Transverse colon (tissue), 4 donors: ENCODE results near the gene TOGARAM2. TPM values are rescaled to one million over a fixed set of nuclear protein-coding genes. Genes with fewer than 3 reads are reported as not detected.

Experiments
- DNase-seq: peaks from one replicate; pipeline ENCODE4 v3.0.0-alpha.2; 2019
- H3K27ac ChIP-seq, 4 donors: fragments of 200-600 bp; sonication (generic); 2 replicates each; pipeline ENCODE4 v1.5.1; 2016 to 2018; ENCODE audit warnings: inconsistent platforms in 4 of 4
- H3K27me3 ChIP-seq: fragments of 200-600 bp; sonication (generic); 2 replicates; pipeline ENCODE4 v1.5.1; 2017; ENCODE audit warnings: inconsistent platforms
- H3K36me3 ChIP-seq, 4 donors: fragments of 200-600 bp; sonication (generic); 2 replicates each; pipeline ENCODE4 v1.5.1; 2017 to 2019; ENCODE audit warnings: inconsistent platforms in 4 of 4
- H3K4me1 ChIP-seq, 4 donors: fragments of 200-600 bp; sonication (generic); 2 replicates each; pipeline ENCODE4 v1.5.1; 2017 to 2020; ENCODE audit warnings: inconsistent platforms in 4 of 4
- H3K4me3 ChIP-seq, 4 donors: fragments of 200-600 bp; sonication (generic); 1 replicate in 1 of 4; 2 replicates in 3 of 4; pipeline versions ENCODE4 v1.5.1 to v1.6.1; 2017 to 2019; ENCODE audit warnings: inconsistent platforms in 4 of 4
- H3K9me3 ChIP-seq, 2 donors: fragments of 200-600 bp; sonication (generic); 2 replicates each; pipeline ENCODE4 v1.5.1; 2017 to 2019; ENCODE audit warnings: inconsistent platforms in 2 of 2
- EP300 ChIP-seq: sonication (generic); formaldehyde crosslinking; IDR thresholded peaks from one replicate; pipeline ENCODE4 v1.6.1; 2017; ENCODE audit warnings: antibody characterized with exemption, low read depth
- POLR2A ChIP-seq: fragments of 450-650 bp; IDR thresholded peaks from one replicate; pipeline ENCODE4 v1.6.1; 2016; ENCODE audit warnings: antibody characterized with exemption, mild to moderate bottlenecking, moderate library complexity
- POLR2AphosphoS5 ChIP-seq, 3 donors: sonication (generic); formaldehyde crosslinking; IDR thresholded peaks; one replicate each; pipeline ENCODE4 v1.6.1; 2016; ENCODE audit warnings: antibody characterized with exemption in 3 of 3
- WGBS, 2 donors: methylation state at CpG; one replicate each; pipeline ENCODE4 v1.1.5; 2018; ENCODE audit warnings: low coverage in 1 of 2; 5-methylcytosine and 5-hydroxymethylcytosine counted together
- in situ Hi-C, 4 donors: fragments of 200-750 bp; cut with MboI; loops; one replicate each; pipeline versions ENCODE4 v1.15.0 to v1.15.1; 2017; ENCODE audit warnings: low sequenced_read_pairs in 3 of 4, low pct_ligation_motif_present in 1 of 4, low pct_unique_long_range_greater_than_20kb in 1 of 4
- intact Hi-C: fragments of 100-400 bp; cut with DNase I; formaldehyde crosslinking; loops from one replicate; pipeline ENCODE4 v1.15.1; 2023; ENCODE audit warnings: low total_unique reads
- total RNA-seq, 4 donors: library from RNA; depleted of rRNA; stranded (reverse); fragments of >200 nt; gene quantifications; one replicate each; pipeline ENCODE4 v1.1.0, GENCODE V29; 2016
- TF ChIP-seq, protein P1 (sequence below), 5 experiments: fragments of 200-600 bp in 3 of 5; fragments of 450-650 bp in 2 of 5; sonication (generic) in 3 of 5; IDR thresholded peaks; 1 replicate in 2 of 5; 2 replicates in 3 of 5; pipeline ENCODE4 v1.5.1; 2016 to 2017; ENCODE audit warnings: antibody characterized with exemption in 5 of 5, inconsistent platforms in 3 of 5, mild to moderate bottlenecking in 2 of 5, moderate library complexity in 1 of 5

TOGARAM2 gene
- total RNA-seq, 4 donors from 2014 or later: 0.79 to 7.1 (median 3.1) TPM; not detected in 1

DNA sequence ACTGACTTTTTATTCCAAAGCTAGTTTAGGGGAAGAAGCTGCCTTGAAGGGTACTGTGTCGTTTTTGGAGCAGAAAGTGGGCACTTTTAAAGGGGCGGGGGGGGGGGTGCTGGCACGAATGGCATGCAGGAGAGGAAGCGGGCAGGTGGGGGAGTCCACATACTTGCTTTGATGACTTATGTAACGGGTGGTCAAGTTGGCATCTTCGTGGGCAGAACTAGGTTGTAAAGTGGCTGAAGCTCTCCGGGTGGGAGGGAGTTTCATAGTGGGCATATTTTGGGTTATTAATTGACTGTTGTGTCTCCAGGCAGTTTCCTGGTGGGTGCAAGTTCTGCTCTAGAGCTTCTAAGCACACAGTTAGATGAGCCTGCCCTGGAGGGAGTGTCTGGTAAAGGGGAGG lies 73.3 kb downstream of the TOGARAM2 start:
- intact Hi-C loops: loop anchor here (1.0 kb wide), 1 partner anchor 22 kb away; no protein-coding TSS in a partner anchor
- 73 to 80% methylated on average over 4 to 7 of the region's 7 CpGs for WGBS, 2 donors
- TF ChIP-seq POLR2A (no peak), POLR2AphosphoS5 (IDR thresholded peaks at IDR 0.05) (no peak), EP300 (no peak)
- TF ChIP-seq, protein P1, sequence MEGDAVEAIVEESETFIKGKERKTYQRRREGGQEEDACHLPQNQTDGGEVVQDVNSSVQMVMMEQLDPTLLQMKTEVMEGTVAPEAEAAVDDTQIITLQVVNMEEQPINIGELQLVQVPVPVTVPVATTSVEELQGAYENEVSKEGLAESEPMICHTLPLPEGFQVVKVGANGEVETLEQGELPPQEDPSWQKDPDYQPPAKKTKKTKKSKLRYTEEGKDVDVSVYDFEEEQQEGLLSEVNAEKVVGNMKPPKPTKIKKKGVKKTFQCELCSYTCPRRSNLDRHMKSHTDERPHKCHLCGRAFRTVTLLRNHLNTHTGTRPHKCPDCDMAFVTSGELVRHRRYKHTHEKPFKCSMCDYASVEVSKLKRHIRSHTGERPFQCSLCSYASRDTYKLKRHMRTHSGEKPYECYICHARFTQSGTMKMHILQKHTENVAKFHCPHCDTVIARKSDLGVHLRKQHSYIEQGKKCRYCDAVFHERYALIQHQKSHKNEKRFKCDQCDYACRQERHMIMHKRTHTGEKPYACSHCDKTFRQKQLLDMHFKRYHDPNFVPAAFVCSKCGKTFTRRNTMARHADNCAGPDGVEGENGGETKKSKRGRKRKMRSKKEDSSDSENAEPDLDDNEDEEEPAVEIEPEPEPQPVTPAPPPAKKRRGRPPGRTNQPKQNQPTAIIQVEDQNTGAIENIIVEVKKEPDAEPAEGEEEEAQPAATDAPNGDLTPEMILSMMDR (IDR thresholded peaks at IDR 0.05): no peak
- DNase-seq: no peak
- no peaks in the 10 kb centered on the region for H3K36me3 ChIP-seq
- no peaks in the 10 kb centered on the region for H3K27me3 ChIP-seq
- H3K4me3 ChIP-seq: no peak overlapping the region
- no peaks in the 10 kb centered on the region for H3K4me1 ChIP-seq
- no peak overlapping the region for H3K27ac ChIP-seq
- in situ Hi-C loops: no loop called here
- no peaks in the 10 kb centered on the region for H3K9me3 ChIP-seq

- Histone ChIP-seq H3K4me1 (no peaks in the 10 kb centered on the region), H3K9me3 (no peaks in the 10 kb centered on the region), H3K36me3 (no peaks in the 10 kb centered on the region), H3K4me3 (no peak overlapping the region), H3K27ac (no peak overlapping the region), H3K27me3 (no peaks in the 10 kb centered on the region)
- in situ Hi-C loops: no loop called here
- intact Hi-C loops: no loop called here
- 95% methylated on average over 1 of the region's 1 CpG; no CpG with 5 or more reads in 1 of the 2 donors for WGBS, 2 donors
- TF ChIP-seq EP300 (no peak), POLR2AphosphoS5 (IDR thresholded peaks at IDR 0.05) (no peak), POLR2A (no peak)
- TF ChIP-seq, protein P1 (IDR thresholded peaks at IDR 0.05): no peak
- no peak for DNase-seq
These were observed 74.5 kb downstream of the TOGARAM2 start for GRCh38 chr2:29055601-29056000.

DNA sequence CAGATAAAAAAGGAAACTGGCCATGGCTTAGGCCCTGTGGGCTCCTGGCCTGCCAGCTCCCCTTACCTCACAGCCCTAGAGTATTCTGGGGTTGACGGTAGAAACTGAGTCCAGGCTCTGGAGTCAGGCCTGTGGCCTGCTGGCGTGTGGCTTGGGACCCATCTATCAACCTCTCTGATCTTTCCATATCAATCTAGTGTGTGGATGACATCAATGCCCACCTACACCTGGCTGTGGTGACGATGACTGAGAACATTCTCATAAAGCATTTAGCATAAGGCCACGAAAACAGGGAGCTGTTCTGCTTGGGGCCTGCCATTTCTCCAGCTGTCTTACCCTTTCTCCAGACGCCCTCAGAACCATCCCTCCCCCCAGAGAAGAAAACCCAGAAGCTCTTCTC lies 75.4 kb downstream of the TOGARAM2 start:
- TF ChIP-seq POLR2AphosphoS5 (IDR thresholded peaks at IDR 0.05): no peak
- no peak for TF ChIP-seq POLR2A
- TF ChIP-seq, protein P1 (IDR thresholded peaks at IDR 0.05): no peak
- TF ChIP-seq EP300: no peak
- H3K4me1 ChIP-seq: no peaks in the 10 kb centered on the region
- H3K9me3 ChIP-seq: no peaks in the 10 kb centered on the region
- H3K4me3 ChIP-seq: no peak overlapping the region
- intact Hi-C loops: no loop called here
- in situ Hi-C loops: no loop called here
- 67 to 83% methylated on average over 1 to 5 of the region's 5 CpGs for WGBS, 2 donors
- no peak overlapping the region for H3K27ac ChIP-seq
- DNase-seq: no peak
- no peaks in the 10 kb centered on the region for H3K27me3 ChIP-seq
- no peaks in the 10 kb centered on the region for H3K36me3 ChIP-seq

GRCh38 chr2:29057006-29057405 lies 75.9 kb downstream of the TOGARAM2 start:
- Histone ChIP-seq H3K9me3 (no peaks in the 10 kb centered on the region), H3K36me3 (no peaks in the 10 kb centered on the region), H3K4me1 (no peaks in the 10 kb centered on the region), H3K27me3 (no peaks in the 10 kb centered on the region), H3K27ac (no peak overlapping the region), H3K4me3 (no peak overlapping the region)
- no peak for TF ChIP-seq POLR2AphosphoS5 (IDR thresholded peaks at IDR 0.05)
- TF ChIP-seq POLR2A: no peak
- TF ChIP-seq, protein P1 (IDR thresholded peaks at IDR 0.05): no peak
- TF ChIP-seq EP300: no peak
- 85 to 90% methylated on average over 2 to 4 of the region's 4 CpGs for WGBS, 2 donors
- intact Hi-C loops (no loop called here), in situ Hi-C loops (no loop called here)
- no peak for DNase-seq
